T-helper 1 cell treated with Interleukin-12 subunit alpha and Interleukin-12 subunit beta and Interleukin-4 antibody, amounts not matched to agents 30 ng/mL and 1 ng/mL, for 36 hours (primary cell): ENCODE measurements around the gene LIG4. TPM values are rescaled to one million over a fixed set of nuclear protein-coding genes. Genes with fewer than 3 reads are reported as not detected.

Experiments
- intact Hi-C: fragments of 100-400 bp; cut with micrococcal nuclease; formaldehyde crosslinking; loops from one replicate; pipeline ENCODE4 v1.15.1; 2024
- total RNA-seq: library from RNA; stranded (reverse); gene quantifications from 2 replicates; pipeline ENCODE4 v1.2.3, GENCODE V29; 2022

Gene LIG4
- total RNA-seq, 1 donor from 2014 or later = 13.0 TPM

DNA sequence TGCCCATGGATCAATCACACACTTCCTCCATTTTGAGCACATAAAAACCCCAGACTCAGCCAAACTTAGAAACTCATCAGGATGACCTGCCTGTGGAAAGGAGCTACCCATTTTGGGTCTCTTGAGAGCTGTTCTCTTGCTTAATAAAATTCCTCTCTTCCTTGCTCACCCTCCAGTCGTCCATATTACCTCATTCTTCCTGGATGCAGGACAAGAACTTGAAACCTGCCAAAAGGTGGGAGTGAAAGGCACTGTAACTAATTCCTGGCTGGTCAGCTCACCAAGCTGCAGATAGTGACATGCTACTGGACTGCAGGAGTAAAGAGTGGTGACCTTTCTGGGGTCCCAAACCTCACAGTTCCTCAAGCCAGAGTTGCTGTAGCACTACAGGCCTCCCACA is 20.2 kb downstream of the LIG4 start:
- intact Hi-C loops = no loop called here

DNA sequence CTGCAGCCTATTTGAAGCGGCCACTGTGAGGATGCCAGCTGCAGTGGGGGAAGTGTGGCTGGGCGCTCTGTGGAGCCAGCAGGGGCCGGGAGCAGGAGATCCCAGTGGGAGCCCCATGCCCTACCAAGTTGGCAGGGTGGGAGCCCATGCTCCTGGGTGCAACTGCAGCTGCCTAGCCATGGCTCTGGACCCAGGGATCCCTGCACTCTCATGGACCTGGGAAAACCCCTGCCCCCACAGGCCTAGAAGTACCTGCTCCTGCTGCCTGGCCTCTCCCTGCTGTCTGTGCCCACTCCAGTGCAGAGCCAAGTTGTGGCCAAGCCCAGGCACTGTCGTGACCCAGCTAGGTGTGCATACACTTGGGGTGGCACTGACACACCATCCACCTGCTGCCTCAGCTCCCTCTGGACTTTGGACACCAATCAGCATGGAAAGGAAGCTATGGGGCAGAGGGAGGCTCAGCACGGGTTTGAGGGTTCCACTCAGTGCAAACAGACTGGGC is 20.9 kb downstream of the LIG4 start:
- intact Hi-C loops = no loop called here

DNA sequence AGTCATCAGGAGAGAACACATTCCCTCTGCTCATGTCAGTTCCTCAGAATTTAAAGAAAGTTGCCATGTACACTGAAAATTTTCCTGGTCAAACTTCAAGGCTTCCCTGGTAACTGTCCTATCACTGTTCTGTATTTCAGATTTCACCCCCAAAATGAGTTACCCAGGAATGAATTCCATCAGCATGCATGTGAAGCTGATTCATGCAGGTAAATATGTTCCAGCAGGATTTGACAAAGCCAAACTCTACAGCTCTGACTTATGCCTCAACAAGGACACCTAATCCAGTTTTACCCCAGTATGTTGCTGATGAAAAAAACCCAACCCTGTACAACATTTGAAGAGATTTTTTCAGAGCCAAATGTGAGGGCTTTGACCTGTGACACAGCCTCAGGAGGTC is 21.5 kb downstream of the LIG4 start:
- intact Hi-C loops = no loop called here

DNA sequence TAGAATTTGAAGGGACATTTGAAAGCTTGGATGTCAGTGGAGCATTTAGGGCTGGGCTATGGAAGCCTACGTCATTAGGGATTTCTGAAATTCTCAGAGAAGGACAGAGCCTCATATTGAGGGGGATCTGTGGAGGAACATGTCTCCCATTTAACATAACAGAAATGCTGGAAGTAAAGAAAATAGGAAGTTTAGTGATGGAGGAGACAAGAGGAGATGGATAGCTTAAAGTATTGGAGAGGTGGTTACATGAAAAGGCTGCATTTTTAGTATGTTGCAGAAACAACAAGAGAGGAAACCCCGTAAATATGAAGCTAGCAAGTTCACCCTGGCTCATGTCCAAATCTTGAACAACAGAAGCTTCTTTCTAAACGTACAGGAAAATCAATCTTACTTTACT is 24.4 kb downstream of the LIG4 start:
- intact Hi-C loops = no loop called here

DNA sequence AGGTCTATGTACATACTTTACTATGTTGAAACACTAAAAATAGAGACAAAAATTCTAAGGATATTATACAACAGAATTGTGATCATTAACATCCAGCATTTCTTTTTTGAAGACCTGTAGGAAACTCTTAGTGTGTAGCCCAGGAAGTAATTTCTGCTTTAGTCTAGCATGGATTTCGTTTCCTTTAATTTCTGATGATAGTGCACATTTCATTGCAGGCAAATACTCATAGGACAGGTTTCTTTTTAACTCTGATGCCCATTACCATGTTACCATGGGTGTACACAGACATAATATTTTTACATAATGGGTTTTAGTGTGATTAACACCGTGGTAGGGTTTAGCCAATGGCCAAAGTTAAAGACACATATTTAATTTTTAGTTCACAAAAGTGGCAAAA is 27.1 kb downstream of the LIG4 start:
- intact Hi-C loops = no loop called here

DNA sequence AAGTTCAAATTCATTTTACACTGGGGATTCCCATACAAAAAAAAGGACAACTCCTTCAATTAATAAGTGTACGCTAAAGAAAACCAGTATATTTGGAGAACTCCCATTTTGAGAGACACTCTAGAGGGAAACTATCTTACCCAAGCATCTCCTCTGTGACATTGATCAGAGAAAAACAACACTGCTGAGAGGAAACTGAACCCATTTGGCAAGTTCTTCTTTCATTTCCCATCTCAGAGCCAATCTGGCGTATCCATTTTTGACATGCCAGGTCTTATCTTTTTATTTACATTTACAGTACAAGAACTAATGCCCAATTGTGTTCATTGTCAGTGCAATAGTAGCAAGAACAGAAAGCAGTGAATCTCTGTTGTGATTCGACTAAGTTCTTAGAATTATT is 30.1 kb downstream of the LIG4 start:
- intact Hi-C loops = no loop called here

DNA sequence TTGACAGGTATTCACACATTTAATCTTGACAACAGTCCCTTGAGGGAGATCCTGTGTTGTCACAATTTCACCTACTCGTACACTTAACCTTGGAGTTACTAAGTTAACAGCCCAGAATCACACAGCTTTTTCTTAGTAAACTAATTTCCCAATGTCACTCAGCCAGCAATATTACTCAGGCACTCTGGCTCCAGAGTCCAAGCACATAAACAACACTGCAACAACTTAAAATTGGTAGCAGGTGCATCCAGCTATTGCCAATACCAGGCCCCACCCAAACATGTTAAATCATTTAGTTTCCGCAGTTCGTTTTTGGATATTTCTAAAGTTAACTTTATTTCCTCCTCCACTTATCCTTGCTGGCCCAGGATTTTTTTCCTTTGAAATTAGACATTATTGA is 32.7 kb downstream of the LIG4 start:
- intact Hi-C loops = no loop called here

DNA sequence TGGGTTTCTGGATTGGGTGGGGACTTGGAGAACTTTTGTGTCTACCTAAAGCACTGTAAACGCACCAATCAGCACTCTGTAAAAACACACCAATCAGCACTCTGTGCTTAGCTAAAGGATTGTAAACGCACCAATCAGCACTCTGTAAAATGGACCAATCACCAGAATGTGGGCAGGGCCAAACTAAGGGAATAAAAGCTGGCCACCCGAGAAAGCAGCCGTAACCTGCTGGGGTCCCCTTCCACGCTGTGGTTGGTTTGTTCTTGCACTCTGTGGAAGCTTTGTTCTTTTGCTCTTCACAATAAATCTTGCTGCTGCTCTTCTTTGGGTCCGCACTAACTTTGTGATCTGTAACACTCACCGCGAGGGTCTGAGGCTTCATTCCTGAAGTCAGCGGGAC is 37.3 kb downstream of the LIG4 start:
- intact Hi-C loops = no loop called here

DNA sequence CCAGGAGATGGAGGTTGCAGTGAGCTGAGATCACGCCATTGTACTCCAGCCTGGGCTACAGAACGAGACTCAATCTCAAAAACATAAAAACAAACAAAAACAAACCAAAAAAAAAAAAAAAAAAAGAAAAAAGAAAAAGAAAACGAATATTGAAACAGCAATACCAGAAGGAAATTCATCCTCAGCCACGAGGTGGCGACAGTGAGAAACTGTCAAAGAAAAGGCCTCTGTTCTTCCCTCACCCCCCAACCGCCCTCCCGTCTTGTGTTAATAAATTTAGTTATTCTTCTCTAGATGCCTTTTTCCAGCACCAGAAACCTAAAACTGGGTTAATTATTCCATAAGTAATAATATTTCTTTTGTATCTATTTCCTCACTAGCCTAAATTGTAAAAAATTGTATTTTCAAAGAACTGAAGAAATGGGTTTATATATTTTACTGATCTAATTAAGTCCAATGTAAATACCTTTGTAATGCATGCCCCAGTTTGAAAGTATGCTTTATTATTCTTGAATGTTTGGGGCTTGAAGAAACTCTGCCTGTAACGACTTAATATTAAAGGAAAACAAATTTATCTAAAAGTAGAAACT is 38.6 kb downstream of the LIG4 start:
- intact Hi-C loops = loop anchor here (1.0 kb wide), 2 partner anchors 42 to 719 kb away; partner anchors contain the start of gene ABHD13

DNA sequence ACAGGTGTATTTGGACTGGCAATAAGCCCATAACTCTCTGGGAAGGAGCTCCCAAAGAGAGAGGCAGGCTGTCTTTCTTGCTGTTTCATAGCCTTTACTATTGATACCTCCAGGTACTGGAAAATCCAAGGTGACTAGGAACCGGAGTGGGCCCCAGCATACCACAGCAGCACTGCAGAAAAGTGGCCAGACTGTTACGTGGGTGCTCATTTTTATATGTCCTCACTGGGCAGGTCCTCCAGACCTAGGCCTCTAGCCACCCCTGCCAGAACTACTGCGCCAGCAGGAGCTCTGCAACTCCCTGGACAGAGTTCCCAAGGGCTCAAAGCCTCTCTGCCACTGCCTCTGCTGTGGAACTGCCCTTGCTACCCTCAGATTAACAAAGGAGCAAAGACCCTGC is 46.4 kb downstream of the LIG4 start:
- intact Hi-C loops = no loop called here

DNA sequence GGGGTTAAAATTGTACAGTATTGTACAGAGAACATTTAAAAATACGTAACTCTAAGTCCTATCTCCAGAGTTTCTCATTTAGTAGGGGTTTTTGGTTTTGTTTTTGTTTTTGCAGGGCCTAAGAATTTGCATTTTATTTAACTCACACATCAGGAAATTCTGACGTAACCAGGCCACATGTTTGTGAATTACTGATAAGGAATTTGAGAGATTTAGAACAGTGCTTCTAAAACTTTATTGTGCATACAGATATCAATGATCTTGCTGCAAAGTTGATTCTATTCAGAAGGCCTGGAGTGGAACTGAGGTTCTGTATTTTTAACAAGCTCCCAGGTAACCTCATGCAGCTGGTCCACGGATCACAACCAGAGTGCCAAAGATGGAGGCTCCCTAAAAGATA is 49.3 kb downstream of the LIG4 start:
- intact Hi-C loops = no loop called here

DNA sequence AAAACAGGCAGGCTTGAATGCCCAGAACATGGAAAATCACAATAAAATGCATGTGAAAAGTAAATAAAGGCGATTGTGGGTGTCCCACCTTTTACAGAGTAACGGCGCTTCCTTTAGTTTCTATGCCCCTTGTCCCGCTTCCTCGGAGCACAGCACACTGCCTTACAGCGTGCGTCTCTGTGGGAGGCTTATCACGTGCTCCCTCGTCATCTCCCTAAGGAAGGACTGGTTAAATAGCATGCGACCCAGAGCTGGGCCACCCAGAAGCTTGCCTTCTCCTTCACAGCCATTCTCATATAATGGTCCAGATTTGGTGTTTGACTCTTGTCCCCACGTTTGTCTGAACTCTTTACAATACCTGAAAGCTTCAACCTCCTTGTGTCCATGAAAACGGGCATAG is 56.6 kb downstream of the LIG4 start:
- intact Hi-C loops = no loop called here

Other genes starting within 250 kb of the LIG4 start
- 10.6 and 11.8 TPM in 2 replicates for gene ABHD13, start 2.9 kb upstream of the LIG4 start, total RNA-seq
- 17.4 and 17.5 TPM in 2 replicates for gene TNFSF13B, start 54.2 kb upstream of the LIG4 start, total RNA-seq